Ectodermal cell (in vitro differentiated cells): ENCODE data around the gene ROBO1.
"Not testable (repeated sequence)": the region's sequence is repeated elsewhere in the genome, so short reads cannot be mapped to it uniquely, and the experiment has no call there.

Experiments used
- H3K27ac ChIP-seq: 2 replicates; pipeline ENCODE4 v1.7.0; 2013; ENCODE audit warnings: mild to moderate bottlenecking, low read depth, low read length; ENCODE audit not compliant: insufficient read depth, poor library complexity, severe bottlenecking
- H3K27me3 ChIP-seq: 2 replicates; pipeline ENCODE4 v1.7.0; 2013; ENCODE audit warnings: mild to moderate bottlenecking, low read length; ENCODE audit not compliant: insufficient read depth, control insufficient read depth, poor library complexity, severe bottlenecking
- H3K36me3 ChIP-seq: one replicate; pipeline ENCODE4 v1.7.0; 2013; ENCODE audit warnings: low read length; ENCODE audit not compliant: control insufficient read depth, insufficient read depth
- H3K4me1 ChIP-seq: one replicate; pipeline ENCODE4 v1.7.0; 2013; ENCODE audit warnings: low read length; ENCODE audit not compliant: control insufficient read depth, insufficient read depth
- H3K4me3 ChIP-seq: 2 replicates; pipeline ENCODE4 v1.7.0; 2013; ENCODE audit warnings: low read depth, low read length, control low read depth; ENCODE audit not compliant: insufficient read depth
- H3K9me3 ChIP-seq: 2 replicates; pipeline ENCODE4 v1.7.0; 2013; ENCODE audit warnings: mild to moderate bottlenecking, low read length, moderate library complexity; ENCODE audit not compliant: control insufficient read depth
- WGBS, 2 experiments: methylation state at CpG; one replicate each; pipeline ENCODE4 v1.1.7; 2013; ENCODE audit warnings: missing lambda C conversion rate in 2 of 2; 5-methylcytosine and 5-hydroxymethylcytosine counted together

Gene ROBO1

GRCh38 chr3:79344876-79345871, 422.6 kb downstream of the ROBO1 start:
- Histone ChIP-seq H3K4me1 (no peaks in the 10 kb centered on the region), H3K27me3 (no peaks in the 10 kb centered on the region), H3K36me3 (no peaks in the 10 kb centered on the region), H3K4me3 (no peak overlapping the region), H3K9me3 (no peaks in the 10 kb centered on the region), H3K27ac (no peak overlapping the region)
- 71 to 85% methylated on average over 3 to 4 of the region's 4 CpGs for WGBS, 2 experiments

- Histone ChIP-seq H3K36me3 (no peaks in the 10 kb centered on the region), H3K27me3 (no peaks in the 10 kb centered on the region), H3K4me3 (no peak overlapping the region), H3K27ac (no peak overlapping the region), H3K4me1 (no peaks in the 10 kb centered on the region), H3K9me3 (no peaks in the 10 kb centered on the region)
These were observed 425.8 kb downstream of the ROBO1 start for GRCh38 chr3:79341961-79342360.

- Histone ChIP-seq H3K4me3 (no peak overlapping the region), H3K36me3 (no peaks in the 10 kb centered on the region), H3K27ac (no peak overlapping the region), H3K27me3 (no peaks in the 10 kb centered on the region), H3K4me1 (no peaks in the 10 kb centered on the region), H3K9me3 (no peaks in the 10 kb centered on the region)
- WGBS, 2 experiments, result 92 to 94% methylated on average over 3 of the region's 3 CpGs
These were observed 428.0 kb downstream of the ROBO1 start for GRCh38 chr3:79339846-79340245.

GRCh38 chr3:79337798-79338197, 430.0 kb downstream of the ROBO1 start:
- no peaks in the 10 kb centered on the region for H3K36me3 ChIP-seq
- no peaks in the 10 kb centered on the region for H3K9me3 ChIP-seq
- H3K4me1 ChIP-seq, result no peaks in the 10 kb centered on the region
- H3K4me3 ChIP-seq, result no peak overlapping the region
- H3K27me3 ChIP-seq, result no peaks in the 10 kb centered on the region
- H3K27ac ChIP-seq, result no peak overlapping the region

- H3K27ac ChIP-seq, result no peak overlapping the region
- no peaks in the 10 kb centered on the region for H3K9me3 ChIP-seq
- H3K27me3 ChIP-seq, result no peaks in the 10 kb centered on the region
- no peak overlapping the region for H3K4me3 ChIP-seq
- H3K4me1 ChIP-seq, result no peaks in the 10 kb centered on the region
- WGBS, 2 experiments, result 80 to 94% methylated on average over 2 of the region's 2 CpGs
- H3K36me3 ChIP-seq, result no peaks in the 10 kb centered on the region
These were observed 438.6 kb downstream of the ROBO1 start for GRCh38 chr3:79329154-79329553.

GRCh38 chr3:79326642-79327041, 441.2 kb downstream of the ROBO1 start:
- Histone ChIP-seq H3K27me3 (no peaks in the 10 kb centered on the region), H3K4me3 (no peak overlapping the region), H3K36me3 (no peaks in the 10 kb centered on the region), H3K27ac (no peak overlapping the region), H3K4me1 (no peaks in the 10 kb centered on the region), H3K9me3 (no peaks in the 10 kb centered on the region)
- 100% methylated on average over 1 of the region's 3 CpGs for WGBS, 2 experiments

GRCh38 chr3:79325833-79326383, 441.9 kb downstream of the ROBO1 start:
- H3K27ac ChIP-seq, H3K4me3 ChIP-seq, H3K27me3 ChIP-seq, H3K36me3 ChIP-seq, H3K4me1 ChIP-seq, H3K9me3 ChIP-seq: not testable (repeated sequence)
- WGBS, 2 experiments, result 63 to 71% methylated on average over 15 of the region's 15 CpGs

GRCh38 chr3:79317551-79318518, 450.0 kb downstream of the ROBO1 start:
- WGBS, 2 experiments, result 89 to 98% methylated on average over 6 of the region's 7 CpGs
- Histone ChIP-seq H3K27me3 (no peaks in the 10 kb centered on the region), H3K9me3 (no peaks in the 10 kb centered on the region), H3K27ac (no peak overlapping the region), H3K4me3 (no peak overlapping the region), H3K4me1 (no peaks in the 10 kb centered on the region), H3K36me3 (no peaks in the 10 kb centered on the region)

- 91 to 92% methylated on average over 2 of the region's 2 CpGs for WGBS, 2 experiments
- H3K27ac ChIP-seq, result no peak overlapping the region
These were observed 452.8 kb downstream of the ROBO1 start for GRCh38 chr3:79314962-79315361.

GRCh38 chr3:79314544-79314943, 453.3 kb downstream of the ROBO1 start:
- 100% methylated on average over 1 of the region's 1 CpG for WGBS, 2 experiments
- Histone ChIP-seq H3K27me3 (no peaks in the 10 kb centered on the region), H3K4me3 (no peak overlapping the region), H3K4me1 (no peaks in the 10 kb centered on the region), H3K9me3 (no peaks in the 10 kb centered on the region), H3K36me3 (no peaks in the 10 kb centered on the region), H3K27ac (no peak overlapping the region)

More at GRCh38 chr3:79314962-79315361, 452.8 kb downstream of the ROBO1 start:
- Histone ChIP-seq H3K4me1 (no peaks in the 10 kb centered on the region), H3K36me3 (no peaks in the 10 kb centered on the region), H3K9me3 (no peaks in the 10 kb centered on the region), H3K4me3 (no peak overlapping the region), H3K27me3 (no peaks in the 10 kb centered on the region)
